GM21576 (cell line): ENCODE data around the gene IGSF9.

Experiments
- ATAC-seq: cut with Tn5 transposase; IDR thresholded peaks from one replicate; pipeline ENCODE4 v1.9.1; 2021; ENCODE audit warnings: mild to moderate bottlenecking, moderate library complexity; ENCODE audit not compliant: unreplicated experiment

IGSF9 gene

GRCh38 chr1:159945483-159946241 is at the start of gene IGSF9:
IGSF9 (minus strand) TSS chr1:159945613; CDS start chr1:159943454, 2,159 bp downstream.
- ATAC-seq = no peak

GRCh38 chr1:159994896-159995295 is 49.5 kb upstream of the IGSF9 start:
- ATAC-seq = no peak

- no peak for ATAC-seq
Measured at GRCh38 chr1:159993911-159994310, 48.5 kb upstream of the IGSF9 start.

GRCh38 chr1:159992161-159992560 is 46.7 kb upstream of the IGSF9 start:
- ATAC-seq = no peak

GRCh38 chr1:159991513-159991912 is 46.1 kb upstream of the IGSF9 start:
- no peak for ATAC-seq

GRCh38 chr1:159990005-159990404 is 44.6 kb upstream of the IGSF9 start:
- no peak for ATAC-seq

- no peak for ATAC-seq
Measured at GRCh38 chr1:159989581-159989980, 44.2 kb upstream of the IGSF9 start.

- ATAC-seq = no peak
Measured at GRCh38 chr1:159988006-159988405, 42.6 kb upstream of the IGSF9 start.

GRCh38 chr1:159987186-159987585 is 41.8 kb upstream of the IGSF9 start:
- ATAC-seq = no peak

GRCh38 chr1:159986531-159986930 is 41.1 kb upstream of the IGSF9 start:
- ATAC-seq = no peak

- ATAC-seq = no peak
Measured at GRCh38 chr1:159986093-159986492, 40.7 kb upstream of the IGSF9 start.

- no peak for ATAC-seq
Measured at GRCh38 chr1:159985473-159985872, 40.1 kb upstream of the IGSF9 start.

- no peak for ATAC-seq
Measured at GRCh38 chr1:159983681-159984080, 38.3 kb upstream of the IGSF9 start.

GRCh38 chr1:159982280-159982679 is 36.9 kb upstream of the IGSF9 start:
- no peak for ATAC-seq

- ATAC-seq = no peak
Measured at GRCh38 chr1:159981351-159982055, 36.1 kb upstream of the IGSF9 start.

GRCh38 chr1:159980786-159981185 is 35.4 kb upstream of the IGSF9 start:
- ATAC-seq = no peak

GRCh38 chr1:159980076-159980475 is 34.7 kb upstream of the IGSF9 start:
- no peak for ATAC-seq

GRCh38 chr1:159979257-159979656 is 33.8 kb upstream of the IGSF9 start:
- ATAC-seq = no peak

- no peak for ATAC-seq
Measured at GRCh38 chr1:159978107-159978398, 32.6 kb upstream of the IGSF9 start.

GRCh38 chr1:159977364-159978106 is 32.1 kb upstream of the IGSF9 start:
- no peak for ATAC-seq

- ATAC-seq = no peak
Measured at GRCh38 chr1:159974350-159974965, 29.0 kb upstream of the IGSF9 start.
